Measurements from ENCODE around the gene CACNA2D3.

- TF ChIP-seq CTCF (IDR thresholded peaks at IDR 0.05; ENCODE audit: low read depth, low read length, missing input control) (no peak), YY1 (IDR thresholded peaks at IDR 0.05) (no peak), MAX (IDR thresholded peaks at IDR 0.05) (no peak), ATF3 (IDR thresholded peaks at IDR 0.05) (no peak), REST (IDR thresholded peaks at IDR 0.05) (no peak), SP1 (IDR thresholded peaks at IDR 0.05) (no peak), RAD21 (IDR thresholded peaks at IDR 0.05) (no peak), TAF1 (conservative IDR thresholded peaks at IDR 0.05) (no peak), GABPA (IDR thresholded peaks at IDR 0.05 in 1 of 2, conservative IDR thresholded peaks at IDR 0.05 in 1 of 2) (no peak), EGR1 (IDR thresholded peaks at IDR 0.05; ENCODE audit: low read depth in 2 of 2) (no peak), HNF4A (conservative IDR thresholded peaks at IDR 0.05) (no peak), JUND (IDR thresholded peaks at IDR 0.05) (no peak), RXRA (IDR thresholded peaks at IDR 0.05) (no peak), FOXA2 (IDR thresholded peaks at IDR 0.05) (no peak)
Measured at GRCh38 chr3:54916732-54917131, 794.4 kb downstream of the CACNA2D3 start.
